Activated CD8-positive, alpha-beta memory T cell treated with anti-CD3 and anti-CD28 coated beads, Interleukin-2, amount 50 U/mL, for 24 hours (primary cell): Measurements from ENCODE around the gene CR1L.
"Not testable (repeated sequence)": the region's sequence is repeated elsewhere in the genome, so short reads cannot be mapped to it uniquely, and the experiment has no call there.

Source experiments
- DNase-seq: peaks from one replicate; pipeline ENCODE4 v3.0.0-alpha.2; 2020; ENCODE audit errors: extremely low read depth

The CR1L gene

GRCh38 chr1:207646171-207646570 is 1.2 kb downstream of the CR1L start:
- no peak for DNase-seq

GRCh38 chr1:207646944-207647579 is 2.1 kb downstream of the CR1L start:
- DNase-seq: no peak

DNA sequence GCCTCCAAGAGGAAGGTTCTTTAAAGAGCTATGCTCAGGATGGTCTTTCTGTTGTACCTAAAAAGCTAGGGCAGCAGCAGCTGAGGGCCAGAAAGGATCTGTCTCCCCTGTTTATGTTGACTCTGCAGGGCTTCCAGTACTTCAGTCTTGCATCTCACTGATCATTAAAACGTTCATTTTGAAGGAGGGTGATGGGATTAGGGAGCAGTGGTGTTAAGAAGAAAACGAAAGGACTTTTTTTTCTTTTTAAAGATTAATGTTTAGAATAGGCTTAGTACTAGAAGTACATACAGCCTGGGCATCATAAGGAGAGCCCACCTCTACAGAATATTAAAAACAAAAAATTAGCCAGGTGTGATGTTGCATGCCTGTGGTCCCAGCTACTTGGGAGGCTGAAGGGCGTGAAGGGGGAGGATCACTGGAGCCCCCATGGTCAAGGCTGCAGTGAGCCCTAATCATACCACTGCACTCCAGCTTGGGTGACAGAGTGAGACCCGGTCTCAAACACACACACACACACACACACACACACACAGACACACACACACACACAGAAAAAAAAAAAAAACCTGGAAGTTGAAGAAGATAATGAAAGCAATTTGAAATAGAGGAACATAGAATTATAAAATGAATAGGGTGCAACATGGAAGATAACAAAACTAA is 2.9 kb downstream of the CR1L start:
- DNase-seq: no peak

GRCh38 chr1:207648334-207649209 is 3.6 kb downstream of the CR1L start:
- DNase-seq: no peak

DNA sequence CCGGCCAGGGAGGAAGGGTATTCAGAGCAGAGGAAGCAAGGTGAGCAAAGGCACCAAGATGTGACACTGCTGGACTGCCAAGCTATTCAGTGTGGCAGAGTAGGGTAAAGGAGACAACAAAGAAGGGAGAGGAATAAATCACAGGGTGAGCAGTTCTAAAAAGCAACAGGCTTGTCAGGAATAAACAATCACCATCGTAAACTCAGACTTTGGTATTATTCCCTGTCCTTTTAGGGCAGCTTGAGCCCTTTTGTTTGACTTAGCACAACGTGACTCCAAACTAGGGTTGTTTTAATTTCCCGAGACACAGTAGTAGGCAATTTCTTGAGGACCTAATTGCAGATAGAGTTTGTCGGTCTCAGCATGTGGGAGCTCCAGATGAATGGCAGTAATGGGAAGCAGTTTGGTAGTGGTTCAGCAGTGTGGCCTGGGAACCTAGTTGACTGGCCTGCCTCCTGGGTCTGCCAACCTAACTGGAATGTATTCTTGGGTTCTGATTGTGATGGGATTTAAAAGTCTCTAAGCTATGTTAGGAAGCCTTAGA is 4.3 kb downstream of the CR1L start:
- no peak for DNase-seq

DNA sequence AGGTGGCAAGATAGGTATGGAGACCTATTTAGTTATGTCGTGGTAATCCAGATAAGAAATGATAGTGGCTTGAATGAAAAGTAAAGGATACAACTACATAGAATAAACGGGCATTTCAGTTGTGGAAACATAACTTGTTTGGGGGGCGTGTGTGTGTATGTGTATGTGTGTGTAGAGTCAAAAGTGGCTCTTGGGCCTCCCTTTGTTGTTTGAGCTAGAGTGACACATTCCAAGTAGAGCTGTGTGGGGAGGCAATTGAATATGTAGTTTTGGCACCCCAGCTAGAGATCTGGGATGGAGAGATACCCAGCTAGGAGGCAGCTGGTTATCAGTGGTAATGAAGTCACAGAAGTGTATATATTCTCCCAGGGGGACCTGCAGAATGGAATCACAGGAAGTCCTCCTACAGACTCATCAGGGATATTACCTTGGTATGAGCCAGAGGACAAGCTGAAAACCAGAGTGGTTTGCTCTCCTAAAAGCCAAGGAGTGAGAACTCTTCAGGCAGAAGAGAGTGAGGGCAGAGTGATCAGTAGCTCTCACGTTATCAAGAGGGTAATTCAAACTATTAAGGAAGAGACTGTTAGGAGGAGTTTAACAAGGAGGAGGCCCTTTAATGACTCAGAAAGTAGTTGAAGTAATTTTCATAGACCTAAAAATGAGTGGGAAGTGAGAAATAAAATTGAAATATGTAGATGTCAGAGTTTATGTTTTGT is 5.1 kb downstream of the CR1L start:
- DNase-seq: no peak

- DNase-seq: no peak
These were observed 6.7 kb downstream of the CR1L start for GRCh38 chr1:207651583-207651982.

- DNase-seq: no peak
These were observed 9.4 kb downstream of the CR1L start for GRCh38 chr1:207654320-207654719.

GRCh38 chr1:207658408-207658807 is 13.5 kb downstream of the CR1L start:
- DNase-seq: no peak

DNA sequence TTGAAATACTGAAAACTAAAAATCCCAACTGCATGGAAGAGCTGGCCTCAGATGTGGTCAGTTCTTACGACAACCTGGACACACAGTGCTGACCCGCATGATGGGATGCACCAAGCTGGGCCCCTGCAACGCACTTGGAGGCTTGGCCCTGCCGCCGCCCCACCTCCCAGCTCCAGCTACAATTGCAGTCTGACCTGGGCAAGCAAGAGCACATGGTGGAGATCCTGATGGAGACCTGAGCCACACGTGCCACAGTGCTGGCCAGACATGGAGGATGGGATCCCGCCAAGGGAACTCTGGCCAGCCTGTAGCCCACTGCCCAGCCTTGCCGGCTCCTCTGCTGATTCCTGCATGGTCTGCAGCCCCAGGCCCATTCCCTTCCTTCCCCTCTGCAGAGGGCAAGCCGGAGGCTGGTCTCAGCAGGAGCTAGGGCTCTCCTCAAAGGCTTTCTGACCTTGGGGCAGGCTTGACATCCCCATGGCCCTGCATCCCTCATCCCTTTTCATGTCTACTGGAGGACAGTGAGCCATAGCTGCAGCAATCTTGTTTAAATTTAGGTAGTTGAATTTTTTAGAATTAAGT is 14.1 kb downstream of the CR1L start:
- no peak for DNase-seq

DNA sequence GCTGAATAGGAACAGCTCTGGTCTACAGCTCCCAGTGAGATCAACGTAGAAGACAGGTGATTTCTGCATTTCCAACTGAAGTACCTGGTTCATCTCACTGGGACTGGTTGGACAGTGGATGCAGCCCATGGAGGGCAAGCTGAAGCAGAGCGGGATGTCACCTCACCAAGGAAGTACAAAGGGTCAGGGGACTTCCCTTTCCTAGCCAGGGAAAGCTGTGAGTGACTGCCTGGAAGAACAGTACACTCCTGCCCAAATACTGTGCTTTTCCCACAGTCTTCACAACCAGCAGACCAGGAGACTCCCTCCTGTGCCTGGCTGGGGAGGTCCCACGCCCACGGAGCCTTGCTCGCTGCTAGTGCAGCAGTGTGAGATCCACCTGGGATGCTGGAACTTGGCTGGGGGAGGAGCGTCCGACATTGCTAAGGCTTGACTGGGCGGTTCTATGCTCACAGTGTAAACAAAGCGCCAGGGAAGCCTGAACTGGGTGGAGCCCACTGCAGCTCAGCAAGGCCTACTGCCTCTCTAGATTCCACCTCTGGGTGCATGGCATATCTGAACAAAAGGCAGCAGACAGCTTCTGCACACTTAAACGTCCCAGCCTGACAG is 14.7 kb downstream of the CR1L start:
- DNase-seq: no peak

DNA sequence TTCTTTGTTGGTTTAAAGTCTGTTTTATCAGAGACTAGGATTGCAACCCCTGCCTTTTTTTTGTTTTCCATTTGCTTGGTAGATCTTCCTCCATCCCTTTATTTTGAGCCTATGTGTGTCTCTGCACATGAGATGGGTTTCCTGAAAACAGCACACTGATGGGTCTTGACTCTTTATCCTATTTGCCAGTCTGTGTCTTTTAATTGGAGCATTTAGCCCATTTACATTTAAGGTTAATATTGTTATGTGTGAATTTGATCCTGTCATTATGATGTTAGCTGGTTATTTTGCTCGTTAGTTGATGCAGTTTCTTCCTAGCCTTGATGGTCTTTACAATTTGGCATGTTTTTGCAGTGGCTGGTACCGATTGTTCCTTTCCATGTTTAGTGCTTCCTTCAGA is 16.5 kb downstream of the CR1L start:
- DNase-seq: not testable (repeated sequence)

DNA sequence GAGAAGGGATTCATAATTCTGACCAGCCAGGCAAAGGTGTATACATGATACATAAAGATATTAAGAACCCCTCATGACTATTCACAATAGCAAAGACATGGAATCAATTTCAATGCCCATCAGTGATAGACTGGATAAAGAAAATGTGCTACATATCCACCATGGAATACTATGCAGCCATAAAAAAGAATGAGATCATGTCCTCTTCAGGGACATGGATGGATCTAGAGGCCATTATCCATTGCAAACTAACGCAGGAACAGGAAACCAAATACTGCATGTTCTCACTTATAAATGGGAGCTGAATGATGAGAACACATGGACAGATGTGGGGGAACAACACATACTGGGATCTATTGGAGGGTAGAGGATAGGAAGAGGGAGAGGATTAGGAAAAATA is 21.4 kb downstream of the CR1L start:
- no peak for DNase-seq

DNA sequence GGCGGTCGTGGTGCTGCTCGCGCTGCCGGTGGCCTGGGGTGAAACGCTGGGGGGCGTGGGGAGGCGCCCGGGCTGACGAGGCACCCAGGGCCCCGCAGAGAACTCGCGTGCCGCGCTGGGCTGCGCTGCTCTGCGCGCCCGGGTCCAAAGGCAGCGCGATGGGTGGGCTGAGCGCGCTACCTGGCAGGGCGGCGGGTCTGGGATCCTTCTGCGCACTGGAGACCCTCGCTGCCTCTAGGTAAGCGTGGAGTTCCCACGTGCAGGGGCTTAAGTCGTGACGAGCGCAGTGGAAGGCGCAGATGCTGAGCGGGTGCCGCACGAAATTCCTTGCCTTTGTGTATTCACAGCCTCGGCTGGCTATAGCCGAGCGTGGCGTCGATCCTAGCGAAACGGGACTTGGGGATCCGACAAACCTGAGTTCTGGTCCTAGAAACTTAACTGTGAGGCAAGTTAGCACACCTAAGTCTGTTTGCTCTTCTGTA is 24.6 kb downstream of the CR1L start:
- no peak for DNase-seq

- DNase-seq: no peak
These were observed 25.3 kb downstream of the CR1L start for GRCh38 chr1:207670192-207670591.

- no peak for DNase-seq
These were observed 26.1 kb downstream of the CR1L start for GRCh38 chr1:207670997-207671396.

GRCh38 chr1:207672522-207673130 is 27.7 kb downstream of the CR1L start:
- no peak for DNase-seq

- DNase-seq: no peak
These were observed 28.5 kb downstream of the CR1L start for GRCh38 chr1:207673399-207673798.

GRCh38 chr1:207676153-207676552 is 31.2 kb downstream of the CR1L start:
- DNase-seq: no peak

- DNase-seq: not testable (repeated sequence)
These were observed 35.9 kb downstream of the CR1L start for GRCh38 chr1:207680590-207681388.
